Activated CD4-positive, alpha-beta memory T cell treated with anti-CD3 and anti-CD28 coated beads for 36 hours (primary cell): ENCODE measurements around the gene EIF4A3. TPM values are rescaled to one million over a fixed set of nuclear protein-coding genes. Genes with fewer than 3 reads are reported as not detected.

Experiments
- CTCF ChIA-PET: fragments of 350-600 bp; sonication (Branson Sonifier 250); formaldehyde crosslinking; loops from one replicate; lab custom pipeline; 2021; ENCODE audit warnings: antibody characterized with exemption, inconsistent platforms; lab: Charles Lee
- POLR2A ChIA-PET: fragments of 350-600 bp; sonication (Branson Sonifier 250); formaldehyde crosslinking; loops from one replicate; lab custom pipeline; 2021; ENCODE audit warnings: antibody characterized with exemption; lab: Charles Lee
- DNase-seq: peaks from one replicate; pipeline ENCODE4 v3.0.0-alpha.2; 2020
- H3K27ac Mint-ChIP-seq: one replicate; pipeline ENCODE4 v1.8.0; 2021; ENCODE audit warnings: mixed read lengths
- H3K27me3 Mint-ChIP-seq: one replicate; pipeline ENCODE4 v1.8.0; 2021; ENCODE audit warnings: mixed read lengths
- H3K36me3 Mint-ChIP-seq: one replicate; pipeline ENCODE4 v1.8.0; 2021; ENCODE audit warnings: mixed read lengths
- H3K4me1 Mint-ChIP-seq: one replicate; pipeline ENCODE4 v1.8.0; 2021; ENCODE audit warnings: low read depth, mixed read lengths
- H3K4me3 Mint-ChIP-seq: one replicate; pipeline ENCODE4 v1.8.0; 2021; ENCODE audit warnings: mild to moderate bottlenecking, mixed read lengths
- H3K9me3 Mint-ChIP-seq: one replicate; pipeline ENCODE4 v1.8.0; 2021; ENCODE audit warnings: mixed read lengths
- intact Hi-C: fragments of 100-400 bp; cut with micrococcal nuclease; formaldehyde crosslinking; loops from one replicate; pipeline ENCODE4 v1.15.1; 2023
- total RNA-seq, 2 experiments: library from RNA; stranded (reverse); gene quantifications; one replicate each; pipeline ENCODE4 v1.2.3, GENCODE V29; 2021

Gene EIF4A3
- total RNA-seq, 2 experiments from 2014 or later, result 111 to 115 TPM

GRCh38 chr17:80108036-80108971 lies 38.6 kb downstream of the EIF4A3 start:
- no peak for DNase-seq
- ChIA-PET POLR2A (no interaction called here), CTCF (no interaction called here)
- Mint-ChIP-seq H3K36me3 (no peaks in the 10 kb centered on the region), H3K9me3 (no peaks in the 10 kb centered on the region), H3K4me3 (no peak overlapping the region), H3K27me3 (no peaks in the 10 kb centered on the region), H3K27ac (no peak overlapping the region), H3K4me1 (no peaks in the 10 kb centered on the region)
- intact Hi-C loops, result no loop called here

- H3K4me3 Mint-ChIP-seq, result no peak overlapping the region
- H3K36me3 Mint-ChIP-seq, result no peaks in the 10 kb centered on the region
- ChIA-PET CTCF (no interaction called here), POLR2A (interaction anchor here (0.5 kb wide), 1 partner anchor 158 kb away, joined by 3 read pairs; no protein-coding TSS in a partner anchor)
- H3K4me1 Mint-ChIP-seq, result peaks cover 3% of the 10 kb centered on the region
- no peak for DNase-seq
- intact Hi-C loops, result no loop called here
- H3K27ac Mint-ChIP-seq, result no peak overlapping the region
- H3K9me3 Mint-ChIP-seq, result no peaks in the 10 kb centered on the region
- no peaks in the 10 kb centered on the region for H3K27me3 Mint-ChIP-seq
These were observed 39.5 kb downstream of the EIF4A3 start for GRCh38 chr17:80107231-80108021.

GRCh38 chr17:80106751-80107150 lies 40.2 kb downstream of the EIF4A3 start:
- intact Hi-C loops, result no loop called here
- Mint-ChIP-seq H3K36me3 (peaks cover 2% of the 10 kb centered on the region), H3K9me3 (no peaks in the 10 kb centered on the region), H3K4me1 (peaks cover 7% of the 10 kb centered on the region), H3K27ac (no peak overlapping the region), H3K4me3 (no peak overlapping the region), H3K27me3 (no peaks in the 10 kb centered on the region)
- no peak for DNase-seq
- ChIA-PET POLR2A (no interaction called here), CTCF (no interaction called here)

- no peaks in the 10 kb centered on the region for H3K27me3 Mint-ChIP-seq
- H3K4me3 Mint-ChIP-seq, result no peak overlapping the region
- no peak overlapping the region for H3K27ac Mint-ChIP-seq
- H3K36me3 Mint-ChIP-seq, result peaks cover 2% of the 10 kb centered on the region
- POLR2A ChIA-PET, result no interaction called here
- intact Hi-C loops, result no loop called here
- H3K4me1 Mint-ChIP-seq, result peaks cover 7% of the 10 kb centered on the region
- no peak for DNase-seq
- CTCF ChIA-PET, result interaction anchor here (0.5 kb wide), 1 partner anchor 99 kb away, joined by 3 read pairs; no protein-coding TSS in a partner anchor
- H3K9me3 Mint-ChIP-seq, result no peaks in the 10 kb centered on the region
These were observed 40.8 kb downstream of the EIF4A3 start for GRCh38 chr17:80106176-80106575.

- H3K4me1 Mint-ChIP-seq, result peaks cover 10% of the 10 kb centered on the region
- no peaks in the 10 kb centered on the region for H3K9me3 Mint-ChIP-seq
- H3K27me3 Mint-ChIP-seq, result no peaks in the 10 kb centered on the region
- DNase-seq, result no peak
- H3K4me3 Mint-ChIP-seq, result no peak overlapping the region
- CTCF ChIA-PET, result interaction anchor here (0.5 kb wide), 1 partner anchor 98 kb away, joined by 3 read pairs; no protein-coding TSS in a partner anchor
- H3K36me3 Mint-ChIP-seq, result peaks cover 2% of the 10 kb centered on the region
- H3K27ac Mint-ChIP-seq, result no peak overlapping the region
- intact Hi-C loops, result no loop called here
- POLR2A ChIA-PET, result no interaction called here
These were observed 41.2 kb downstream of the EIF4A3 start for GRCh38 chr17:80105762-80106161.

GRCh38 chr17:80104956-80105375 lies 42.0 kb downstream of the EIF4A3 start:
- H3K36me3 Mint-ChIP-seq, result peaks cover 2% of the 10 kb centered on the region
- DNase-seq, result no peak
- no peak overlapping the region for H3K4me3 Mint-ChIP-seq
- no peaks in the 10 kb centered on the region for H3K27me3 Mint-ChIP-seq
- H3K4me1 Mint-ChIP-seq, result peaks cover 18% of the 10 kb centered on the region
- intact Hi-C loops, result no loop called here
- no peaks in the 10 kb centered on the region for H3K9me3 Mint-ChIP-seq
- ChIA-PET POLR2A (no interaction called here), CTCF (no interaction called here)
- H3K27ac Mint-ChIP-seq, result no peak overlapping the region

GRCh38 chr17:80104321-80104955 lies 42.5 kb downstream of the EIF4A3 start:
- ChIA-PET CTCF (no interaction called here), POLR2A (no interaction called here)
- no peak overlapping the region for H3K27ac Mint-ChIP-seq
- no peak overlapping the region for H3K4me3 Mint-ChIP-seq
- peaks cover 2% of the 10 kb centered on the region for H3K36me3 Mint-ChIP-seq
- DNase-seq, result no peak
- no peaks in the 10 kb centered on the region for H3K9me3 Mint-ChIP-seq
- H3K4me1 Mint-ChIP-seq, result peaks cover 23% of the 10 kb centered on the region
- no peaks in the 10 kb centered on the region for H3K27me3 Mint-ChIP-seq
- intact Hi-C loops, result no loop called here

GRCh38 chr17:80103449-80104085 lies 43.4 kb downstream of the EIF4A3 start:
- peaks cover 23% of the 10 kb centered on the region for H3K4me1 Mint-ChIP-seq
- ChIA-PET CTCF (no interaction called here), POLR2A (no interaction called here)
- no peak overlapping the region for H3K27ac Mint-ChIP-seq
- peaks cover 2% of the 10 kb centered on the region for H3K36me3 Mint-ChIP-seq
- DNase-seq, result no peak
- H3K27me3 Mint-ChIP-seq, result no peaks in the 10 kb centered on the region
- intact Hi-C loops, result no loop called here
- no peaks in the 10 kb centered on the region for H3K9me3 Mint-ChIP-seq
- H3K4me3 Mint-ChIP-seq, result peak overlapping the region; percentile 13

- ChIA-PET CTCF (interaction anchor here (1.6 kb wide), 1 partner anchor 40 kb away, joined by 23 read pairs; no protein-coding TSS in a partner anchor), POLR2A (no interaction called here)
- Mint-ChIP-seq H3K27me3 (no peaks in the 10 kb centered on the region), H3K4me1 (peaks cover 23% of the 10 kb centered on the region), H3K4me3 (peak overlapping the region; percentile 90), H3K27ac (no peak overlapping the region), H3K9me3 (no peaks in the 10 kb centered on the region), H3K36me3 (peaks cover 2% of the 10 kb centered on the region)
- intact Hi-C loops, result no loop called here
- no peak for DNase-seq
These were observed 44.1 kb downstream of the EIF4A3 start for GRCh38 chr17:80102664-80103448.

GRCh38 chr17:80101946-80102663 lies 44.8 kb downstream of the EIF4A3 start:
- Mint-ChIP-seq H3K4me3 (peak overlapping the region; percentile 90), H3K4me1 (peaks cover 23% of the 10 kb centered on the region), H3K9me3 (no peaks in the 10 kb centered on the region), H3K36me3 (peaks cover 2% of the 10 kb centered on the region), H3K27ac (peak overlapping the region; percentile 62), H3K27me3 (no peaks in the 10 kb centered on the region)
- DNase-seq, result no peak
- intact Hi-C loops, result loop anchor here (2.0 kb wide), 3 partner anchors 19 to 151 kb away; partner anchors contain the start of gene EIF4A3
- ChIA-PET CTCF (interaction anchor here (0.6 to 1.8 kb wide), 50 partner anchors 10 to 993 kb away, joined by 3 to 23 read pairs (median 5); partner anchors contain the start of gene CBX8), POLR2A (interaction anchor here (1.0 to 1.5 kb wide), 4 partner anchors 41 to 156 kb away, joined by 3 to 8 read pairs (median 4); no protein-coding TSS in a partner anchor)
